Activated naive CD8-positive, alpha-beta T cell (primary cell): ENCODE measurements around the gene PATE4.
A peak's percentile ranks its signal among the peaks of the same experiment; 100 is the strongest.

Experiments
- H3K27ac Mint-ChIP-seq: one replicate; pipeline ENCODE4 v1.8.0; 2021; ENCODE audit warnings: mixed read lengths
- H3K27me3 Mint-ChIP-seq: one replicate; pipeline ENCODE4 v1.8.0; 2021; ENCODE audit warnings: mixed read lengths
- H3K36me3 Mint-ChIP-seq: one replicate; pipeline ENCODE4 v1.8.0; 2021; ENCODE audit warnings: mixed read lengths
- H3K4me1 Mint-ChIP-seq: one replicate; pipeline ENCODE4 v1.8.0; 2021; ENCODE audit warnings: low read depth, mixed read lengths
- H3K4me3 Mint-ChIP-seq: one replicate; pipeline ENCODE4 v1.8.0; 2021; ENCODE audit warnings: mild to moderate bottlenecking, mixed read lengths
- H3K9me3 Mint-ChIP-seq: one replicate; pipeline ENCODE4 v1.8.0; 2021; ENCODE audit warnings: low read depth, mixed read lengths

Gene PATE4

DNA sequence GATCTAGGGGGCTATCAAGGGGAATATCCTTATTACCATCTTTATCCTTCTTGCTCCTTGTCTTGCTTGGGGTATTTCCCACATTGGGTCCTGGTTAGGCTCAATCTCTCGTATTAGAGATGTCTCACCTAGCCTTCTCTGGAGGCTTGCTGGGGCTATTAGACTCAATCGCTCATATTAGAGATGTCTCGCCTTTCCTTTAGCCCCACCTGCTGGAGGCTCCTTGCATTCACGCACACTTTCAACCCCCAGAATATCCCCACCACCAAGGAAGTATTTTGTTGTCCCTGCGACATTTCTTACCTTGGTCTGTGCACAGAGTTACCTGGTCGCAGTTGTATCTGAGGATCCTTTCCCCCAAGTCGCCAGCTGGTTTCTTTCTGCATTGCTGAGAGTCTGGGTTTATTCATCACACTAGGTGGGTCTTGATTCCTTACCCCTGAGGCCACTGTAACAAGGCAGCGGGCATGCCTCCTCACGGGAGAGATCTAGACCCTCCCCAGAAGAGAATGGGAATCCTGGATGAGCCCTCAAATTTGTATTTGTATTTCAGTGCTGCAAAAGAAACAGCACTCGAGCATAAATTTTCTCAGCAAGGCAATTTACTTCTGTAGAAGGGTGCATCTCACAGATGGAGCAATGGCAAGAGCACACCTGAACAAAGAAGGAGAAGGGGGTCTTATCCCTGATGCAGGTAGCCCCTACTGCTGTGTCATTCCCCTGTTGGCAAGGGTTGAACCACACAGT is 38.4 kb downstream of the PATE4 start:
- Mint-ChIP-seq H3K4me1 (no peaks in the 10 kb centered on the region), H3K27ac (no peak overlapping the region), H3K9me3 (no peaks in the 10 kb centered on the region), H3K36me3 (no peaks in the 10 kb centered on the region), H3K27me3 (peaks cover 2% of the 10 kb centered on the region), H3K4me3 (no peak overlapping the region)

GRCh38 chr11:125872138-125872491 is 39.0 kb downstream of the PATE4 start:
- Mint-ChIP-seq H3K36me3 (no peaks in the 10 kb centered on the region), H3K27ac (no peak overlapping the region), H3K9me3 (no peaks in the 10 kb centered on the region), H3K4me3 (no peak overlapping the region), H3K4me1 (no peaks in the 10 kb centered on the region), H3K27me3 (peaks cover 2% of the 10 kb centered on the region)

GRCh38 chr11:125873881-125874555 is 40.9 kb downstream of the PATE4 start:
- peaks cover 2% of the 10 kb centered on the region for H3K27me3 Mint-ChIP-seq
- no peaks in the 10 kb centered on the region for H3K9me3 Mint-ChIP-seq

GRCh38 chr11:125874556-125875124 is 41.5 kb downstream of the PATE4 start:
- H3K27me3 Mint-ChIP-seq: peaks cover 2% of the 10 kb centered on the region

More at GRCh38 chr11:125873881-125874555, 40.9 kb downstream of the PATE4 start:
- Mint-ChIP-seq H3K4me3 (no peak overlapping the region), H3K4me1 (no peaks in the 10 kb centered on the region), H3K36me3 (no peaks in the 10 kb centered on the region), H3K27ac (no peak overlapping the region)

GRCh38 chr11:125881291-125881690 is 48.2 kb downstream of the PATE4 start:
- H3K9me3 Mint-ChIP-seq: no peaks in the 10 kb centered on the region
- H3K27ac Mint-ChIP-seq: no peak overlapping the region
- no peaks in the 10 kb centered on the region for H3K4me1 Mint-ChIP-seq
- no peaks in the 10 kb centered on the region for H3K27me3 Mint-ChIP-seq
- no peaks in the 10 kb centered on the region for H3K36me3 Mint-ChIP-seq
- no peak overlapping the region for H3K4me3 Mint-ChIP-seq

More at GRCh38 chr11:125874556-125875124, 41.5 kb downstream of the PATE4 start:
- Mint-ChIP-seq H3K27ac (no peak overlapping the region), H3K9me3 (no peaks in the 10 kb centered on the region), H3K4me1 (no peaks in the 10 kb centered on the region), H3K4me3 (no peak overlapping the region), H3K36me3 (no peaks in the 10 kb centered on the region)

DNA sequence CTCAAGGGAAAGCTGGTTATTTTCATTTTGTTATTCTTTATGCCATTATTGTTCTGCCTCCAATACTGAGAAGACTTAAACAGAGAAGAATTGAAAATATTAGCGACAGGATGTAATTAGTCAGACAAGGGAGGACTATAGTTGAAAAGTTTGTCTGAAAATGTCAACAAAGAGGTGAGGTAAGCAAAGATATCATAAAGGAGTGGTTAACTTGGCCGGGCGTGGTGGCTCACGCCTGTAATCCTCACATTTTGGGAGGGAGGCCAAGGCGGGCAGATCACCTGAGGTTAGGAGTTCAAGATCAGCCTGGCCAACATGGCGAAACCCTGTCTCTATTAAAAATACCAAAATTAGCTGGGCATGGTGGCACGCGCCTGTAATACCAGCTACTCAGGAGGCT is 50.3 kb downstream of the PATE4 start:
- no peaks in the 10 kb centered on the region for H3K27me3 Mint-ChIP-seq
- H3K36me3 Mint-ChIP-seq: no peaks in the 10 kb centered on the region
- H3K9me3 Mint-ChIP-seq: no peaks in the 10 kb centered on the region
- no peak overlapping the region for H3K4me3 Mint-ChIP-seq
- no peak overlapping the region for H3K27ac Mint-ChIP-seq
- peaks cover 12% of the 10 kb centered on the region for H3K4me1 Mint-ChIP-seq

DNA sequence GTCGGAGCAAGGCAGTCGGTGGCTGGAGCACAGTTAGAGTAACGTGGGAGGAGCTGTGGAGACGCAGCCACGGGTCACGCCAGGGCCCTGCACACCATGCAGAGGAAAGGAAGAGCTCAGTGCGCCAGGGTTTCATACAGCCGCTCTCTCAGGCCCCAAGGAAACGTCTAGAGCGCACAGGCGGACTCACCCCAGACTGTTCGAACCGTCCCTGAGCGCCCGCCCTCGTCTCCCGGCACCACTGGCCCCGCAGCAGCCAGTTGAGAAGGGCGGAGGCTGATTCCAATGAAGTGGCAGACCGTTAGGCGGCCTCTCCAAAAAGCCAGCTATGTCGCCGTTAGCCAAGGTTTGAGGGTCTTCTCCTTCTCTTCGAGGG is 53.9 kb downstream of the PATE4 start:
- Mint-ChIP-seq H3K4me3 (peak overlapping the region; percentile 88), H3K27ac (peak overlapping the region; percentile 84), H3K36me3 (no peaks in the 10 kb centered on the region), H3K9me3 (no peaks in the 10 kb centered on the region), H3K4me1 (peaks cover 25% of the 10 kb centered on the region), H3K27me3 (no peaks in the 10 kb centered on the region)

- no peaks in the 10 kb centered on the region for H3K27me3 Mint-ChIP-seq
- peaks cover 25% of the 10 kb centered on the region for H3K4me1 Mint-ChIP-seq
- peak within 1 kb of the TSS; percentile 84 for H3K27ac Mint-ChIP-seq
Observed at GRCh38 chr11:125887373-125888324, 54.5 kb downstream of the PATE4 start, which contains the start of gene HYLS1. HYLS1 (plus strand) TSS chr11:125887668; CDS start chr11:125899369, 11,701 bp downstream.

More at GRCh38 chr11:125887373-125888324, 54.5 kb downstream of the PATE4 start, which contains the start of gene HYLS1:
- peak within 1 kb of the TSS; percentile 88 for H3K4me3 Mint-ChIP-seq
- no peaks in the 10 kb centered on the region for H3K9me3 Mint-ChIP-seq
- H3K36me3 Mint-ChIP-seq: no peaks in the 10 kb centered on the region
